ENCODE data around the gene LAS1L. TPM values are rescaled to one million over a fixed set of nuclear protein-coding genes. Genes with fewer than 3 reads are reported as not detected.

Gene LAS1L
- total RNA-seq, result 17.7 and 18.6 TPM in 2 replicates

DNA sequence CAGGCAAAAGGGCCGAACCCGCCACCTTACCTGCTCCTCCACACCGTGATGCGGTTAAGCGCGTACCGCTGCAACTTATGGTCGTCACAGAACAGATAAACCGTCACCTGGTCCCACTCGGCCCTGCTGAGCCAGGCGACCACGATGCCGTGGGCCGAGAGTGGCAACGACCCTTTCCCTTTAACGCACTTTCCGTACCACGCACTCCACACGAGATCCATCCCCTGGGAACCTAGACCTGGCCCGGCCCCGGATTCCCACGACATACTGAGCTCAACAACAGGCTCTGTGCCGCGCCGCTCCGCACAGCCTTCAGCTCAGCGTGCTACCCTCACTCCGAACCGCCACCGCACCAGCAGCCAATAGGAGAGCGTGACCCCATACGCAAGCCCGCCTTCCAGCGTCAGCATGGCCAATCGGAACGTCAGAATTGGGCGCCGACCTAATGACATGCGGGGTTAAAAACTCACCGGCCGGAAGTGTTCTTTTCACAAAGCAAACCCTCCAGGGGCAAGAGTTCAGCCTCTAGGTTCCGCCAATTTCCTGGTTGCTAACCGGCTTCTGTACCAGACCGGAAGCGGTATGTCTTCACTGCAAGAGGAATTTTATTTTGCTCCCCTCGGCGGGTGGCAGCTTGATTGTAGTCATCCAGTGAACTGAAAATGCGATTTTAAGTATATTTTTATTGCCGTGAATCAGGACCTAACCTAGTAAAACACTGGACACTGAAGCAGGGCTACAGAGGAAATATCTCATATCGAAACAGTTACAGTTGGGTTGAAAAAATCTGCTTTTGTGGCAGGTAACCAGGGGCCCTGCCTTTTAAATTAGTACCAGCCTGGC, at the start of gene LAS1L:
TSS of gene LAS1L (minus strand) at position 338 of the 843 bp plus-strand sequence. CDS start at position 266, 72 bp downstream.

Other genes with a start within 250 kb of the LAS1L start
- gene MSN, start 132.9 kb upstream of the LAS1L start, total RNA-seq, result 290 and 314 TPM in 2 replicates